Liver (tissue), 9 donors: ENCODE data around the gene RNF151. TPM values are rescaled to one million over a fixed set of nuclear protein-coding genes. Genes with fewer than 3 reads are reported as not detected.

Source experiments
- DNase-seq: peaks from one replicate; pipeline ENCODE4 v3.0.0-alpha.2; 2017; ENCODE audit warnings: low spot score
- H3K27ac ChIP-seq, 2 donors: one replicate each; pipeline ENCODE4 v1.7.0; 2013; ENCODE audit warnings: inconsistent platforms in 2 of 2, low read length in 2 of 2, control low read depth in 1 of 2, low read depth in 1 of 2, mild to moderate bottlenecking in 1 of 2
- H3K27me3 ChIP-seq, 4 donors: one replicate each; pipeline versions ENCODE4 v1.6.1 to v1.7.0; 2013; ENCODE audit warnings: low read length in 3 of 4, inconsistent platforms in 1 of 4, mild to moderate bottlenecking in 1 of 4, moderate library complexity in 1 of 4; ENCODE audit not compliant: control insufficient read depth in 4 of 4, insufficient read depth in 4 of 4
- H3K36me3 ChIP-seq, 4 donors: one replicate each; pipeline versions ENCODE4 v1.6.1 to v1.7.0; 2013; ENCODE audit warnings: low read length in 3 of 4, mild to moderate bottlenecking in 3 of 4, low read depth in 1 of 4, moderate library complexity in 1 of 4; ENCODE audit not compliant: control insufficient read depth in 4 of 4, insufficient read depth in 3 of 4
- H3K4me1 ChIP-seq, 4 donors: one replicate each; pipeline versions ENCODE4 v1.6.1 to v1.7.0; 2013; ENCODE audit warnings: low read length in 3 of 4, mild to moderate bottlenecking in 3 of 4, moderate library complexity in 1 of 4; ENCODE audit not compliant: control insufficient read depth in 4 of 4, insufficient read depth in 4 of 4
- H3K4me3 ChIP-seq, 3 donors: one replicate each; pipeline versions ENCODE4 v1.6.1 to v1.7.0; 2013; ENCODE audit warnings: low read length in 3 of 3, control low read depth in 1 of 3, low read depth in 1 of 3, mild to moderate bottlenecking in 1 of 3
- H3K9ac ChIP-seq, 2 donors: one replicate each; pipeline ENCODE4 v1.7.0; 2013; ENCODE audit warnings: low read length in 2 of 2, mild to moderate bottlenecking in 2 of 2, moderate library complexity in 2 of 2, control low read depth in 1 of 2, low read depth in 1 of 2
- H3K9me3 ChIP-seq, 4 donors: one replicate each; pipeline versions ENCODE4 v1.6.1 to v1.7.0; 2013; ENCODE audit warnings: low read length in 3 of 4; ENCODE audit not compliant: control insufficient read depth in 4 of 4
- EGR1 ChIP-seq, 2 donors: IDR thresholded peaks; 2 replicates each; pipeline ENCODE4 v1.6.1; 2016 to 2018; ENCODE audit warnings: antibody characterized with exemption in 2 of 2, low read depth in 2 of 2
- FOXA1 ChIP-seq: IDR thresholded peaks from 2 replicates; pipeline ENCODE4 v1.6.1; 2016; ENCODE audit warnings: antibody characterized with exemption
- FOXA2 ChIP-seq: IDR thresholded peaks from 2 replicates; pipeline ENCODE4 v1.6.1; 2016; ENCODE audit warnings: antibody characterized with exemption
- GABPA ChIP-seq, 2 donors: IDR thresholded peaks in 1 of 2; conservative IDR thresholded peaks in 1 of 2; 2 replicates each; pipeline ENCODE4 v1.6.1; 2016; ENCODE audit warnings: antibody characterized with exemption in 2 of 2, mild to moderate bottlenecking in 1 of 2, moderate library complexity in 1 of 2
- HNF4A ChIP-seq, 2 donors: conservative IDR thresholded peaks; 2 replicates each; pipeline ENCODE4 v1.6.1; 2016; ENCODE audit warnings: antibody characterized with exemption in 2 of 2, mild to moderate bottlenecking in 2 of 2
- HNF4G ChIP-seq: IDR thresholded peaks from 2 replicates; pipeline ENCODE4 v1.6.1; 2016; ENCODE audit warnings: antibody characterized with exemption
- JUND ChIP-seq, 2 donors: IDR thresholded peaks; 2 replicates each; pipeline ENCODE4 v1.6.1; 2016; ENCODE audit warnings: antibody characterized with exemption in 2 of 2
- NR2F2 ChIP-seq: IDR thresholded peaks from 2 replicates; pipeline ENCODE4 v1.6.1; 2016; ENCODE audit warnings: antibody characterized with exemption
- RAD21 ChIP-seq, 2 donors: IDR thresholded peaks; 2 replicates each; pipeline ENCODE4 v1.6.1; 2016; ENCODE audit warnings: antibody characterized with exemption in 2 of 2, mild to moderate bottlenecking in 2 of 2
- RXRA ChIP-seq, 2 donors: IDR thresholded peaks; 2 replicates each; pipeline ENCODE4 v1.6.1; 2017 to 2018; ENCODE audit warnings: antibody characterized with exemption in 2 of 2, mild to moderate bottlenecking in 1 of 2
- TAF1 ChIP-seq: conservative IDR thresholded peaks from 2 replicates; pipeline ENCODE4 v1.6.1; 2016; ENCODE audit warnings: antibody characterized with exemption, mild to moderate bottlenecking
- YY1 ChIP-seq: IDR thresholded peaks from 2 replicates; pipeline ENCODE4 v1.6.1; 2016; ENCODE audit warnings: antibody characterized with exemption, mild to moderate bottlenecking
- WGBS: extraction: QIAGEN DNeasy Blood & Tissue Kit; methylation state at CpG from one replicate; pipeline ENCODE4 v1.1.7; 2013; 5-methylcytosine and 5-hydroxymethylcytosine counted together
- polyA plus RNA-seq, 2 donors: library from polyadenylated mRNA; stranded (reverse) in 1 of 2; unstranded in 1 of 2; fragments of 200-250 nt in 1 of 2; fragments of >200 nt in 1 of 2; fragmentation: Nextera tagmentation in 1 of 2; extraction: Ambion mirVana in 1 of 2; gene quantifications; one replicate each; pipeline versions ENCODE4 v1.2.1 to v1.2.3, GENCODE V29; 2013 to 2015
- total RNA-seq, 2 donors: library from RNA; depleted of rRNA; stranded (reverse); fragments of >200 nt; gene quantifications; one replicate each; pipeline ENCODE4 v1.2.3, GENCODE V29; 2014
- TF ChIP-seq, protein P1 (sequence below): IDR thresholded peaks from 2 replicates; pipeline ENCODE4 v1.6.1; 2016; ENCODE audit warnings: antibody characterized with exemption, mild to moderate bottlenecking
- TF ChIP-seq, protein P2 (sequence below): fragments of 150-350 bp; IDR thresholded peaks from 2 replicates; pipeline ENCODE4 v1.5.1; 2017; ENCODE audit warnings: improper control_type of control experiment, low read depth, low read length; ENCODE audit not compliant: missing input control
- TF ChIP-seq, protein P3 (sequence below): IDR thresholded peaks from 2 replicates; pipeline ENCODE4 v1.6.1; 2016; ENCODE audit warnings: antibody characterized with exemption
- TF ChIP-seq, protein P4 (sequence below): IDR thresholded peaks from 2 replicates; pipeline ENCODE4 v1.6.1; 2016; ENCODE audit warnings: antibody characterized with exemption
- donor health status: healthy.
- donor health status: healthy.
- donor health status: healthy.
- donor health status: healthy.
- donor health status: healthy.

Gene RNF151
- total and polyA plus RNA-seq, 4 donors: not detected

DNA sequence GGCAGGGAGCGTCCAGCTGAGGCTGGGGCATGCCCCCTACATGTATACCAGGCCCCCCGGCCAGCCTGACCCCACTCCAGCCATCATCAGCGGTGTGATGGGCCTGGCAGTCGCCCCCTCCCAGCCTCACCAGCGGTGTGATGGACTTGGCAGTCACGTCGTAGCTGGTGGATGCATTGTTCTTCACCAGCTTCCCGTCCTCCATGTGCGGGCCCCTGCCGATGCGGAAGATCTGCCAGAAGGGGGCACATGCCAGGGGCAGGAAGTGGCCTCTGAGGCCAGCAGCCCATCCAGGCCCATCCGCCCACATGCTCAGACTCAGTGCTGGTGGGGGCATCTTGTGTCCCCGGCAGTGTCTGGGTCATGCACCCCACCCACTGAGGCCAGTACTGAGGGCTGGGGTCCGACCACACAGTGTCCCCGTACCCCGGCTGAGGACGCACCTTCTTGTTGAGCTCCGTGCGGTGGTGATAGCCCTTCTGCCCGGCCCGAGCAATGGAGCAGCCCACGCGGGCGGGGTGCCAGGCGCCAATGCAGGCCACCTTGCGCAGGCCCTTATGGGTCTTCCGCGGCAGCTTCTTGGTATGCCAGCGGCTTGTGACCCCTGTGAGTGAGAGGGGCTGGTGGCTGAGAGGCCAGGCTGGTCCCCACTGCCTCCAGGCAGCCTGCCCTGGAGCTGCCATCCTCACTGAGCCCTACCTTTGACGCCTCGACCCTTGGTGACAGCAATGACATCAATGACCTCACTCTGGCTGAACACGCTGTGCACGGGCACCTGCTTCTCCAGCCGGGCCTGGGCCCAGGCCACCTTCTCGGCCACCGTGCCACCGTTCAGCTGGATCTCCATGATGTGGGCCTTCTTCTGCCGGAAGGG, 19.9 kb upstream of the RNF151 start:
- Histone ChIP-seq H3K4me1 (peaks cover 0 to 17% (median 9%) of the 10 kb centered on the region in 4 donors), H3K9me3 (no peaks in the 10 kb centered on the region), H3K9ac (no peak overlapping the region), H3K4me3 (no peak overlapping the region), H3K27me3 (no peaks in the 10 kb centered on the region), H3K36me3 (no peaks in the 10 kb centered on the region), H3K27ac (no peak overlapping the region)
- TF ChIP-seq, protein P1, sequence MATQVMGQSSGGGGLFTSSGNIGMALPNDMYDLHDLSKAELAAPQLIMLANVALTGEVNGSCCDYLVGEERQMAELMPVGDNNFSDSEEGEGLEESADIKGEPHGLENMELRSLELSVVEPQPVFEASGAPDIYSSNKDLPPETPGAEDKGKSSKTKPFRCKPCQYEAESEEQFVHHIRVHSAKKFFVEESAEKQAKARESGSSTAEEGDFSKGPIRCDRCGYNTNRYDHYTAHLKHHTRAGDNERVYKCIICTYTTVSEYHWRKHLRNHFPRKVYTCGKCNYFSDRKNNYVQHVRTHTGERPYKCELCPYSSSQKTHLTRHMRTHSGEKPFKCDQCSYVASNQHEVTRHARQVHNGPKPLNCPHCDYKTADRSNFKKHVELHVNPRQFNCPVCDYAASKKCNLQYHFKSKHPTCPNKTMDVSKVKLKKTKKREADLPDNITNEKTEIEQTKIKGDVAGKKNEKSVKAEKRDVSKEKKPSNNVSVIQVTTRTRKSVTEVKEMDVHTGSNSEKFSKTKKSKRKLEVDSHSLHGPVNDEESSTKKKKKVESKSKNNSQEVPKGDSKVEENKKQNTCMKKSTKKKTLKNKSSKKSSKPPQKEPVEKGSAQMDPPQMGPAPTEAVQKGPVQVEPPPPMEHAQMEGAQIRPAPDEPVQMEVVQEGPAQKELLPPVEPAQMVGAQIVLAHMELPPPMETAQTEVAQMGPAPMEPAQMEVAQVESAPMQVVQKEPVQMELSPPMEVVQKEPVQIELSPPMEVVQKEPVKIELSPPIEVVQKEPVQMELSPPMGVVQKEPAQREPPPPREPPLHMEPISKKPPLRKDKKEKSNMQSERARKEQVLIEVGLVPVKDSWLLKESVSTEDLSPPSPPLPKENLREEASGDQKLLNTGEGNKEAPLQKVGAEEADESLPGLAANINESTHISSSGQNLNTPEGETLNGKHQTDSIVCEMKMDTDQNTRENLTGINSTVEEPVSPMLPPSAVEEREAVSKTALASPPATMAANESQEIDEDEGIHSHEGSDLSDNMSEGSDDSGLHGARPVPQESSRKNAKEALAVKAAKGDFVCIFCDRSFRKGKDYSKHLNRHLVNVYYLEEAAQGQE: no peak
- TF ChIP-seq FOXA1: no peak
- TF ChIP-seq YY1: no peak
- TF ChIP-seq EGR1 (IDR thresholded peaks at IDR 0.05; ENCODE audit: low read depth in 2 of 2): no peak
- TF ChIP-seq TAF1: no peak
- TF ChIP-seq, protein P2, sequence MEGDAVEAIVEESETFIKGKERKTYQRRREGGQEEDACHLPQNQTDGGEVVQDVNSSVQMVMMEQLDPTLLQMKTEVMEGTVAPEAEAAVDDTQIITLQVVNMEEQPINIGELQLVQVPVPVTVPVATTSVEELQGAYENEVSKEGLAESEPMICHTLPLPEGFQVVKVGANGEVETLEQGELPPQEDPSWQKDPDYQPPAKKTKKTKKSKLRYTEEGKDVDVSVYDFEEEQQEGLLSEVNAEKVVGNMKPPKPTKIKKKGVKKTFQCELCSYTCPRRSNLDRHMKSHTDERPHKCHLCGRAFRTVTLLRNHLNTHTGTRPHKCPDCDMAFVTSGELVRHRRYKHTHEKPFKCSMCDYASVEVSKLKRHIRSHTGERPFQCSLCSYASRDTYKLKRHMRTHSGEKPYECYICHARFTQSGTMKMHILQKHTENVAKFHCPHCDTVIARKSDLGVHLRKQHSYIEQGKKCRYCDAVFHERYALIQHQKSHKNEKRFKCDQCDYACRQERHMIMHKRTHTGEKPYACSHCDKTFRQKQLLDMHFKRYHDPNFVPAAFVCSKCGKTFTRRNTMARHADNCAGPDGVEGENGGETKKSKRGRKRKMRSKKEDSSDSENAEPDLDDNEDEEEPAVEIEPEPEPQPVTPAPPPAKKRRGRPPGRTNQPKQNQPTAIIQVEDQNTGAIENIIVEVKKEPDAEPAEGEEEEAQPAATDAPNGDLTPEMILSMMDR: no peak
- TF ChIP-seq RXRA (IDR thresholded peaks at IDR 0.05): no peak
- TF ChIP-seq JUND (IDR thresholded peaks at IDR 0.05): no peak
- TF ChIP-seq, protein P3, sequence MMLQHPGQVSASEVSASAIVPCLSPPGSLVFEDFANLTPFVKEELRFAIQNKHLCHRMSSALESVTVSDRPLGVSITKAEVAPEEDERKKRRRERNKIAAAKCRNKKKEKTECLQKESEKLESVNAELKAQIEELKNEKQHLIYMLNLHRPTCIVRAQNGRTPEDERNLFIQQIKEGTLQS: no peak
- no peak for TF ChIP-seq HNF4A (conservative IDR thresholded peaks at IDR 0.05)
- TF ChIP-seq GABPA (IDR thresholded peaks at IDR 0.05 in 1 of 2, conservative IDR thresholded peaks at IDR 0.05 in 1 of 2): no peak
- no peak for TF ChIP-seq FOXA2
- TF ChIP-seq, protein P4, sequence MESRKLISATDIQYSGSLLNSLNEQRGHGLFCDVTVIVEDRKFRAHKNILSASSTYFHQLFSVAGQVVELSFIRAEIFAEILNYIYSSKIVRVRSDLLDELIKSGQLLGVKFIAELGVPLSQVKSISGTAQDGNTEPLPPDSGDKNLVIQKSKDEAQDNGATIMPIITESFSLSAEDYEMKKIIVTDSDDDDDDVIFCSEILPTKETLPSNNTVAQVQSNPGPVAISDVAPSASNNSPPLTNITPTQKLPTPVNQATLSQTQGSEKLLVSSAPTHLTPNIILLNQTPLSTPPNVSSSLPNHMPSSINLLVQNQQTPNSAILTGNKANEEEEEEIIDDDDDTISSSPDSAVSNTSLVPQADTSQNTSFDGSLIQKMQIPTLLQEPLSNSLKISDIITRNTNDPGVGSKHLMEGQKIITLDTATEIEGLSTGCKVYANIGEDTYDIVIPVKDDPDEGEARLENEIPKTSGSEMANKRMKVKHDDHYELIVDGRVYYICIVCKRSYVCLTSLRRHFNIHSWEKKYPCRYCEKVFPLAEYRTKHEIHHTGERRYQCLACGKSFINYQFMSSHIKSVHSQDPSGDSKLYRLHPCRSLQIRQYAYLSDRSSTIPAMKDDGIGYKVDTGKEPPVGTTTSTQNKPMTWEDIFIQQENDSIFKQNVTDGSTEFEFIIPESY: no peak
- WGBS: 90% methylated on average over 38 of the region's 38 CpGs
- no peak for DNase-seq

DNA sequence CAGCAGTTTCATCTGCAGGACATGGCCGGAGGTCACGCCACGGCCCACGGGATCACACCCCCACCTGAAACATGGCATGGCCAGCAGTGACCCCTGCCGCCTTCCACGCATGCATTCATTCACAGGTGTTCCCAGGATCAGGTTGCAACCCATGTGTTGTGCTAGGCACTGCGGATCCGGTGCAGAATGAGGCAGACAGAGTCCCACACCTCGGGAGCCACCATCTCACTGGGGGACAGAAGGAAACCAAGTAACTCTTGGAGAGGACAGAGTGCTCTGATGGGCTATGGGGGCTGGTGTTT, 19.3 kb upstream of the RNF151 start:
- no peaks in the 10 kb centered on the region for H3K9me3 ChIP-seq
- WGBS: 95% methylated on average over 9 of the region's 9 CpGs
- H3K27me3 ChIP-seq: no peaks in the 10 kb centered on the region
- peaks cover 0 to 11% (median 4%) of the 10 kb centered on the region in 4 donors for H3K4me1 ChIP-seq
- H3K9ac ChIP-seq: no peak overlapping the region
- H3K27ac ChIP-seq: no peak overlapping the region
- no peak for DNase-seq
- H3K36me3 ChIP-seq: no peaks in the 10 kb centered on the region
- H3K4me3 ChIP-seq: no peak overlapping the region
- TF ChIP-seq TAF1 (no peak), NR2F2 (no peak), HNF4G (no peak), RAD21 (IDR thresholded peaks at IDR 0.05) (no peak), FOXA1 (no peak), EGR1 (IDR thresholded peaks at IDR 0.05; ENCODE audit: low read depth in 2 of 2) (no peak)
- TF ChIP-seq, protein P1: no peak
- TF ChIP-seq, protein P4: no peak
